IMR-90 (cell line): ENCODE data around the gene PCDHA4. TPM values are rescaled to one million over a fixed set of nuclear protein-coding genes. Genes with fewer than 3 reads are reported as not detected.

Experiments
- ATAC-seq: fragments of 200-7000 bp; cut with Tn5 transposase; 2 replicates; pipeline ENCODE4 v1.9.1; 2020; ENCODE audit warnings: low read depth, mild to moderate bottlenecking, moderate library complexity
- BruUV-seq: library from RNA; stranded (reverse); fragments of 400-500 nt; replicated peaks from 2 replicates; lab custom pipeline; 2021; lab: Mats Ljungman, UMichigan
- CTCF ChIA-PET: fragments of 300-600 bp; formaldehyde crosslinking; extraction: SDS; loops from one replicate; lab custom pipeline; 2021; ENCODE audit warnings: antibody characterized with exemption; lab: Yijun Ruan, JAX
- POLR2A ChIA-PET: fragments of 300-600 bp; sonication (Branson Sonifier 250); formaldehyde crosslinking; loops from one replicate; lab custom pipeline; 2022; ENCODE audit warnings: antibody characterized with exemption; ENCODE audit not compliant: unreplicated experiment; lab: Charles Lee
- DNase-seq: peaks from one replicate; pipeline ENCODE4 v3.0.0; 2013
- H2AFZ ChIP-seq: replicated peaks from 2 replicates; pipeline ENCODE3; 2013; ENCODE audit warnings: low read length, mild to moderate bottlenecking; ENCODE audit not compliant: poor library complexity
- H2AK5ac ChIP-seq: 2 replicates; pipeline ENCODE4 v1.6.1; 2013; ENCODE audit warnings: low read depth, low read length, inconsistent platforms
- H2AK9ac ChIP-seq: replicated peaks from 2 replicates; pipeline ENCODE3; 2013; ENCODE audit warnings: mild to moderate bottlenecking, low read depth, low read length, moderate library complexity; ENCODE audit not compliant: poor library complexity
- H2BK120ac ChIP-seq: 2 replicates; pipeline ENCODE4 v1.6.1; 2013; ENCODE audit warnings: low read depth, low read length, inconsistent platforms
- H2BK15ac ChIP-seq: 3 replicates; pipeline ENCODE4 v1.6.1; 2013; ENCODE audit warnings: low read depth, low read length, inconsistent platforms
- H2BK20ac ChIP-seq: 2 replicates; pipeline ENCODE4 v1.6.1; 2013; ENCODE audit warnings: low read depth, mild to moderate bottlenecking, inconsistent platforms, low read length, moderate library complexity
- H2BK5ac ChIP-seq: 2 replicates; pipeline ENCODE4 v1.6.1; 2013; ENCODE audit warnings: mild to moderate bottlenecking, low read depth, low read length, inconsistent platforms; ENCODE audit not compliant: poor library complexity, severe bottlenecking
- H3K14ac ChIP-seq: replicated peaks from 2 replicates; pipeline ENCODE4 v1.6.1; 2013; ENCODE audit warnings: low read depth, low read length, inconsistent platforms
- H3K18ac ChIP-seq: 2 replicates; pipeline ENCODE4 v1.6.1; 2013; ENCODE audit warnings: low read depth, low read length, control low read depth
- H3K23ac ChIP-seq: 2 replicates; pipeline ENCODE4 v1.6.1; 2013; ENCODE audit warnings: low read depth, low read length, inconsistent platforms
- H3K27ac ChIP-seq: 2 replicates; pipeline ENCODE4 v1.5.1; 2013; ENCODE audit warnings: mild to moderate bottlenecking, control low read depth, low read length; ENCODE audit not compliant: insufficient read depth
- H3K27me3 ChIP-seq: 2 replicates; pipeline ENCODE4 v1.6.1; 2013; ENCODE audit warnings: low read length; ENCODE audit not compliant: control insufficient read depth, insufficient read depth
- H3K36me3 ChIP-seq: 2 replicates; pipeline ENCODE4 v1.6.1; 2013; ENCODE audit warnings: low read length, mixed read lengths; ENCODE audit not compliant: control insufficient read depth, insufficient read depth
- H3K4ac ChIP-seq: 2 replicates; pipeline ENCODE4 v1.6.1; 2013; ENCODE audit warnings: low read depth, low read length, inconsistent platforms
- H3K4me1 ChIP-seq: 2 replicates; pipeline ENCODE4 v1.6.1; 2013; ENCODE audit warnings: low read length, mixed read lengths; ENCODE audit not compliant: control insufficient read depth, insufficient read depth
- H3K4me2 ChIP-seq: 2 replicates; pipeline ENCODE4 v1.6.1; 2013; ENCODE audit warnings: low read depth, mild to moderate bottlenecking, control low read depth, low read length, moderate library complexity
- H3K4me3 ChIP-seq: 2 replicates; pipeline ENCODE4 v1.5.1; 2013; ENCODE audit warnings: low read depth, mild to moderate bottlenecking, control low read depth, low read length, moderate library complexity; ENCODE audit not compliant: insufficient read depth
- H3K56ac ChIP-seq: 2 replicates; pipeline ENCODE4 v1.6.1; 2013; ENCODE audit warnings: low read length, inconsistent platforms; ENCODE audit not compliant: insufficient read depth; ENCODE audit errors: extremely low read depth
- H3K79me1 ChIP-seq, 2 experiments: 2 replicates each; pipeline ENCODE4 v1.6.1; 2013; ENCODE audit warnings: low read length in 2 of 2, inconsistent platforms in 1 of 2, low read depth in 1 of 2
- H3K9ac ChIP-seq: 2 replicates; pipeline ENCODE4 v1.6.1; 2013; ENCODE audit warnings: low read depth, low read length, control low read depth
- H3K9me1 ChIP-seq: 2 replicates; pipeline ENCODE4 v1.6.1; 2013; ENCODE audit warnings: low read length, inconsistent platforms; ENCODE audit not compliant: insufficient read depth
- H3K9me3 ChIP-seq: 2 replicates; pipeline ENCODE4 v1.6.1; 2013; ENCODE audit warnings: low read length; ENCODE audit not compliant: control insufficient read depth, insufficient read depth
- H4K20me1 ChIP-seq: 2 replicates; pipeline ENCODE4 v1.6.1; 2013; ENCODE audit warnings: low read length, inconsistent platforms; ENCODE audit not compliant: insufficient read depth
- H4K5ac ChIP-seq: 2 replicates; pipeline ENCODE4 v1.6.1; 2013; ENCODE audit warnings: mild to moderate bottlenecking, low read depth, low read length, control low read depth
- H4K8ac ChIP-seq, 2 experiments: 2 replicates each; pipeline ENCODE4 v1.6.1; 2013; ENCODE audit warnings: low read depth in 2 of 2, low read length in 2 of 2, control low read depth in 1 of 2, inconsistent platforms in 1 of 2
- H4K91ac ChIP-seq: 2 replicates; pipeline ENCODE4 v1.6.1; 2013; ENCODE audit warnings: low read depth, low read length, inconsistent platforms; ENCODE audit not compliant: insufficient read depth
- BHLHE40 ChIP-seq: fragments of 150-350 bp; IDR thresholded peaks from 2 replicates; pipeline ENCODE4 v1.6.1; 2016; ENCODE audit warnings: mild to moderate bottlenecking, low read depth, low read length
- CEBPB ChIP-seq: IDR thresholded peaks from 2 replicates; pipeline ENCODE4 v1.6.1; 2012; ENCODE audit warnings: low read depth, low read length, improper control_type of control experiment
- CHD1 ChIP-seq: IDR thresholded peaks from 2 replicates; pipeline ENCODE4 v1.6.1; 2012; ENCODE audit warnings: low read depth, low read length, improper control_type of control experiment
- CTCF ChIP-seq: conservative IDR thresholded peaks from 2 replicates; pipeline ENCODE4 v1.5.1; 2012; ENCODE audit warnings: mild to moderate bottlenecking, low read depth, low read length, improper control_type of control experiment
- ELK1 ChIP-seq: fragments of 150-350 bp; IDR thresholded peaks from 2 replicates; pipeline ENCODE4 v1.6.1; 2016; ENCODE audit warnings: low read depth, mild to moderate bottlenecking, low read length, moderate library complexity, borderline replicate concordance
- FOS ChIP-seq: fragments of 150-350 bp; IDR thresholded peaks from 2 replicates; pipeline ENCODE4 v1.6.1; 2016; ENCODE audit warnings: low read depth, low read length
- MAFK ChIP-seq: IDR thresholded peaks from 2 replicates; pipeline ENCODE4 v1.6.1; 2012; ENCODE audit warnings: low read depth, low read length, improper control_type of control experiment
- MXI1 ChIP-seq: IDR thresholded peaks from 2 replicates; pipeline ENCODE4 v1.6.1; 2012; ENCODE audit warnings: low read depth, mild to moderate bottlenecking, low read length, moderate library complexity, borderline replicate concordance
- NFE2L2 ChIP-seq: fragments of 150-350 bp; IDR thresholded peaks from 2 replicates; pipeline ENCODE4 v1.6.1; 2016; ENCODE audit warnings: low read depth, mild to moderate bottlenecking, low read length
- POLR2A ChIP-seq: IDR thresholded peaks from 2 replicates; pipeline ENCODE4 v1.6.1; 2012; ENCODE audit warnings: mild to moderate bottlenecking, low read depth, low read length
- RAD21 ChIP-seq: IDR thresholded peaks from 2 replicates; pipeline ENCODE4 v1.6.1; 2012; ENCODE audit warnings: low read length, improper control_type of control experiment
- RCOR1 ChIP-seq: IDR thresholded peaks from 2 replicates; pipeline ENCODE4 v1.6.1; 2012; ENCODE audit warnings: mild to moderate bottlenecking, low read length, improper control_type of control experiment; ENCODE audit not compliant: insufficient replicate concordance
- RFX5 ChIP-seq: IDR thresholded peaks from 2 replicates; pipeline ENCODE4 v1.8.0; 2012; ENCODE audit warnings: low read depth, mild to moderate bottlenecking, low read length, moderate library complexity
- SMC3 ChIP-seq: fragments of 150-350 bp; IDR thresholded peaks from 2 replicates; pipeline ENCODE4 v1.6.1; 2016; ENCODE audit warnings: low read depth, mild to moderate bottlenecking, antibody characterized with exemption, low read length, moderate library complexity
- WGBS, 2 experiments: methylation state at CpG; one replicate each; pipeline versions ENCODE4 v1.1.5 to v1.1.7; 2013; ENCODE audit warnings: missing lambda C conversion rate in 2 of 2; ENCODE audit not compliant: insufficient read length in 1 of 2; ENCODE audit errors: extremely low coverage in 2 of 2; 5-methylcytosine and 5-hydroxymethylcytosine counted together
- dilution Hi-C: fragments of 300-500 bp; cut with HindIII; formaldehyde crosslinking; loops from one replicate; pipeline ENCODE4 v1.14.3; 2018; ENCODE audit warnings: low sequenced_read_pairs; ENCODE audit not compliant: unreplicated experiment
- in situ Hi-C: fragments of 300-500 bp; cut with MboI; formaldehyde crosslinking; loops from 3 replicates; pipeline ENCODE4 v1.14.3; 2019; ENCODE audit warnings: low sequenced_read_pairs, inconsistent platforms, mixed read lengths
- intact Hi-C: fragments of 100-400 bp; cut with micrococcal nuclease; formaldehyde crosslinking; loops from 2 replicates; pipeline ENCODE4 v1.10.0; 2022
- polyA plus RNA-seq, 3 experiments: library from polyadenylated mRNA; depleted of rRNA; stranded (reverse); fragments of >200 nt; gene quantifications; 2 replicates each; pipeline ENCODE4 v1.2.3, GENCODE V29; 2012; ENCODE audit warnings: low replicate concordance in 1 of 3
- total RNA-seq: library from RNA; depleted of rRNA; stranded (reverse); fragments of >200 nt; gene quantifications from 2 replicates; pipeline ENCODE4 v1.2.3, GENCODE V29; 2012
- TF ChIP-seq, protein P1 (sequence below): fragments of 150-350 bp; IDR thresholded peaks from 2 replicates; pipeline ENCODE4 v1.6.1; 2017; ENCODE audit warnings: mild to moderate bottlenecking, antibody characterized with exemption, low read length, low read depth

Gene PCDHA4
- total and polyA plus RNA-seq, 2 of the 4 experiments (the other 2 are of a cell fraction), result under 0.01 to 0.02 TPM

GRCh38 chr5:140828362-140828737 lies 21.5 kb downstream of the PCDHA4 start:
- Histone ChIP-seq H2AFZ (no peak overlapping the region), H3K27ac (no peak overlapping the region), H3K4me1 (no peaks in the 10 kb centered on the region), H2AK9ac (no peak overlapping the region), H3K23ac (no peak overlapping the region), H3K4ac (no peak overlapping the region), H3K56ac (no peak overlapping the region), H2BK20ac (no peak overlapping the region), H3K27me3 (no peaks in the 10 kb centered on the region), H3K79me1 (no peaks in the 10 kb centered on the region), H3K18ac (no peak overlapping the region), H2BK5ac (no peak overlapping the region), H4K5ac (no peak overlapping the region), H3K9ac (no peak overlapping the region), H4K8ac (no peak overlapping the region), H4K20me1 (no peaks in the 10 kb centered on the region), H3K14ac (no peak overlapping the region), H3K4me3 (no peak overlapping the region), H2BK120ac (no peak overlapping the region), H3K9me1 (no peaks in the 10 kb centered on the region), H2AK5ac (no peak overlapping the region), H4K91ac (no peak overlapping the region), H2BK15ac (no peak overlapping the region), H3K36me3 (no peaks in the 10 kb centered on the region), H3K4me2 (no peak overlapping the region), H3K9me3 (peaks cover 12% of the 10 kb centered on the region)
- no peak for DNase-seq
- no peak for ATAC-seq
- dilution Hi-C loops (no loop called here), in situ Hi-C loops (no loop called here), intact Hi-C loops (no loop called here)
- ChIA-PET CTCF (no interaction called here), POLR2A (no interaction called here)
- no TSS peak for BruUV-seq
- TF ChIP-seq CHD1 (no peak), CEBPB (no peak), FOS (no peak), MXI1 (no peak), RCOR1 (no peak), BHLHE40 (no peak), ELK1 (no peak), SMC3 (no peak), CTCF (no peak), MAFK (no peak), RAD21 (no peak), RFX5 (no peak), NFE2L2 (no peak), POLR2A (no peak)
- TF ChIP-seq, protein P1, sequence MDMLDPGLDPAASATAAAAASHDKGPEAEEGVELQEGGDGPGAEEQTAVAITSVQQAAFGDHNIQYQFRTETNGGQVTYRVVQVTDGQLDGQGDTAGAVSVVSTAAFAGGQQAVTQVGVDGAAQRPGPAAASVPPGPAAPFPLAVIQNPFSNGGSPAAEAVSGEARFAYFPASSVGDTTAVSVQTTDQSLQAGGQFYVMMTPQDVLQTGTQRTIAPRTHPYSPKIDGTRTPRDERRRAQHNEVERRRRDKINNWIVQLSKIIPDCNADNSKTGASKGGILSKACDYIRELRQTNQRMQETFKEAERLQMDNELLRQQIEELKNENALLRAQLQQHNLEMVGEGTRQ, result no peak
- no CpG with 5 or more reads among the region's 18 CpGs for WGBS, 2 experiments
